Tibial nerve (tissue), 4 donors: ENCODE results near the gene EPPIN.

Source experiments
- EP300 ChIP-seq, 2 donors: sonication (generic); formaldehyde crosslinking; IDR thresholded peaks; one replicate each; pipeline ENCODE4 v1.6.1; 2017; ENCODE audit warnings: antibody characterized with exemption in 2 of 2, mild to moderate bottlenecking in 1 of 2
- POLR2A ChIP-seq, 2 donors: fragments of 450-650 bp; IDR thresholded peaks; one replicate each; pipeline ENCODE4 v1.6.1; 2017; ENCODE audit warnings: antibody characterized with exemption in 2 of 2, mild to moderate bottlenecking in 2 of 2, moderate library complexity in 2 of 2
- TF ChIP-seq, protein P1 (sequence below), 5 experiments: fragments of 200-600 bp in 3 of 5; fragments of 450-650 bp in 2 of 5; sonication (generic) in 3 of 5; IDR thresholded peaks; one replicate each; pipeline ENCODE4 v1.5.1; 2016 to 2019; ENCODE audit warnings: antibody characterized with exemption in 5 of 5, mild to moderate bottlenecking in 3 of 5, moderate library complexity in 2 of 5

DNA sequence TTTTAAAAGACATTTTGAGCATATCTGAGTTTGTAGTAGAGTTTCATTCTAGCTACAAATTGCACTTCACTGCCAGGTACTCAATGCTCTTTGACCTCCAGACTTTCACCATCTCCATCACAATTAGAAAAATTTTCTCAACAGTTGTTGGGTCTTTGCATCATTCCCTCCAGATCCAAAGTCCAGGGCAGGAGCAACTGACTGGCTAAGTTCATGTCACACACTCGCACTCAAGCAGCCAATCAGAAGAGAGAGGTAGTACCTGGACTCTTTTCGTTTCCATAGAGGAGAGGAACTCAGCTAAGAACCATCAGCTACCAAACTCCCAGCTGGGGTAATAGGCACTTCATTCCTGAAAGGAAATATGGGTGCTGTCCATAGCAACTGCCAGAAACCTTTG lies 40.8 kb downstream of the EPPIN start:
- TF ChIP-seq, protein P1, sequence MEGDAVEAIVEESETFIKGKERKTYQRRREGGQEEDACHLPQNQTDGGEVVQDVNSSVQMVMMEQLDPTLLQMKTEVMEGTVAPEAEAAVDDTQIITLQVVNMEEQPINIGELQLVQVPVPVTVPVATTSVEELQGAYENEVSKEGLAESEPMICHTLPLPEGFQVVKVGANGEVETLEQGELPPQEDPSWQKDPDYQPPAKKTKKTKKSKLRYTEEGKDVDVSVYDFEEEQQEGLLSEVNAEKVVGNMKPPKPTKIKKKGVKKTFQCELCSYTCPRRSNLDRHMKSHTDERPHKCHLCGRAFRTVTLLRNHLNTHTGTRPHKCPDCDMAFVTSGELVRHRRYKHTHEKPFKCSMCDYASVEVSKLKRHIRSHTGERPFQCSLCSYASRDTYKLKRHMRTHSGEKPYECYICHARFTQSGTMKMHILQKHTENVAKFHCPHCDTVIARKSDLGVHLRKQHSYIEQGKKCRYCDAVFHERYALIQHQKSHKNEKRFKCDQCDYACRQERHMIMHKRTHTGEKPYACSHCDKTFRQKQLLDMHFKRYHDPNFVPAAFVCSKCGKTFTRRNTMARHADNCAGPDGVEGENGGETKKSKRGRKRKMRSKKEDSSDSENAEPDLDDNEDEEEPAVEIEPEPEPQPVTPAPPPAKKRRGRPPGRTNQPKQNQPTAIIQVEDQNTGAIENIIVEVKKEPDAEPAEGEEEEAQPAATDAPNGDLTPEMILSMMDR (IDR thresholded peaks at IDR 0.05) = no peak
- TF ChIP-seq POLR2A (IDR thresholded peaks at IDR 0.05) (no peak), EP300 (IDR thresholded peaks at IDR 0.05) (no peak)
